GM12872 (cell line): ENCODE data around the gene NLE1.

ENCODE experiments used
- TF ChIP-seq, protein P1 (sequence below): IDR thresholded peaks from 3 replicates; pipeline ENCODE4 v1.5.1; 2011; ENCODE audit warnings: low read depth, mild to moderate bottlenecking, low read length, moderate library complexity; ENCODE audit not compliant: insufficient read depth

NLE1 gene

GRCh38 chr17:35141681-35142466 lies at the start of gene NLE1:
TSS of gene NLE1 (minus strand) at chr17:35142303. CDS start at chr17:35142275, 28 bp downstream.
- TF ChIP-seq, protein P1, sequence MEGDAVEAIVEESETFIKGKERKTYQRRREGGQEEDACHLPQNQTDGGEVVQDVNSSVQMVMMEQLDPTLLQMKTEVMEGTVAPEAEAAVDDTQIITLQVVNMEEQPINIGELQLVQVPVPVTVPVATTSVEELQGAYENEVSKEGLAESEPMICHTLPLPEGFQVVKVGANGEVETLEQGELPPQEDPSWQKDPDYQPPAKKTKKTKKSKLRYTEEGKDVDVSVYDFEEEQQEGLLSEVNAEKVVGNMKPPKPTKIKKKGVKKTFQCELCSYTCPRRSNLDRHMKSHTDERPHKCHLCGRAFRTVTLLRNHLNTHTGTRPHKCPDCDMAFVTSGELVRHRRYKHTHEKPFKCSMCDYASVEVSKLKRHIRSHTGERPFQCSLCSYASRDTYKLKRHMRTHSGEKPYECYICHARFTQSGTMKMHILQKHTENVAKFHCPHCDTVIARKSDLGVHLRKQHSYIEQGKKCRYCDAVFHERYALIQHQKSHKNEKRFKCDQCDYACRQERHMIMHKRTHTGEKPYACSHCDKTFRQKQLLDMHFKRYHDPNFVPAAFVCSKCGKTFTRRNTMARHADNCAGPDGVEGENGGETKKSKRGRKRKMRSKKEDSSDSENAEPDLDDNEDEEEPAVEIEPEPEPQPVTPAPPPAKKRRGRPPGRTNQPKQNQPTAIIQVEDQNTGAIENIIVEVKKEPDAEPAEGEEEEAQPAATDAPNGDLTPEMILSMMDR, result peak; percentile 93

DNA sequence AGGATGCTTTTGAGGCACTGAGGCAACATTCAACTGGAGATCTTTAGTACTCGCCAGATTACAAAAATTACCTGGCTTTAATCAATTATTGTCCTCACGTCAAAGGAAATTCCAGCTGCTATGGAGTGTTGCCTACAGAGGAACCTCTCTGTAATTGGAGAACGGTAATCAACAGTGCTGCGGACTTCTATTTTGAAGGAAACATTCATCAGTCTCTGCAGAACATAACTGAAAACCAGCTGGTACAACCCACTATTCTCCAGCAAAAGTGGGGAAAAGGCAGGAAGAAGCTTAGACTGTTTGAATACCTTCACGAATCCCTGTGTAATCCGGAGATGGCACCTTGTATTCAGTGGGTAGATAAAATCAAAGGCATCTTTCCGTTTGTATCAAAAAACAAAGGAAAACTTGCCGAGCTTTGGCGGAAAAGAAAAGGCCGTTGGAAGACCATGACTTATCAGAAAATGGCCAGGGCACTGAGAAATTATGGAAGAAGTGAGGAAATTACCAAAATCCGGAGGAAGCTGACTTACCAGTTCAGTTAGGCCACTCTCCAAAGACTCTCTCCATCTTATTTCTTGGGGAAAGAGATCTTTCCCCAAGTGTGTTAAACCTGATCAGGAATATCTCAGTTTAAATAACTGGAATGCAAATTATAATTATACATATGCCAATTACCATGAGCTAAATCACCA lies 49.0 kb upstream of the NLE1 start:
- TF ChIP-seq, protein P1, result no peak

DNA sequence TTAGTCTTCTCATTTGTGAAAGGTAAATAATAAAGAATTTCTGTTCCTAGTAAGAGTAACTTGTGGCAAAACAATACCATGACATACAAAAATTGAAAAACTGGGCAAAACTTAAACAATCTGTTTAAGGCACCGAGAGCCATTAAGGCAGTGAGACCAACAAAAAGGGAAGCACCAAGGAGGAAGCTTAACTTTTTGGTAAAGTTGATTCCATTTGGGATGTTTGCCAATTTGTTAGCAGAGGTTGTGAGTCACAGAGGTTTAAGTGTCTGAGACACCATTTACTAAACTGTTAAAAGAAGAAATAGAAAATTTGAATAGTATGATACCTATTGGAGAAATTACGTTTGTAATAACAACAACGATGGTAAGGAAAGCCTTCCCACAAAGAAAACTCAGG lies 47.2 kb upstream of the NLE1 start:
- TF ChIP-seq, protein P1, result no peak

DNA sequence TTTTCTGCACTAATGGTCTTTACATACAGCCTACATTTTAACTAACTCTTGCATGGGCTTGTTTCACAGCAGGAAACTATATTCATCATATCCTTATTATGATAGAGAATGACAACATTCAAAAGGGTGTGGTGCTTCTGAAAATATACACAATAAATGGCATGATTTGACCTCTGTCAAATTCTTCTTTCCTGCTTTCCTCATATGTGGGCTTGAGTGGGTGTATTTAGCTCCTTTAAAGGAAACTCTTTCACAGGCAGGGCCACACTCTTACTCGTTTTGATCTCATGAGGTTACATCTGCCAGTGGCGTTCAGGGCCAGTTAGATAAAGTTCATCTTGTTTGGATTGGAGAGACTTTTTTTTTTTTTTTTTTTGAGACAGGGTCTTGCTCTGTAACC lies 46.0 kb upstream of the NLE1 start:
- TF ChIP-seq, protein P1, result no peak

DNA sequence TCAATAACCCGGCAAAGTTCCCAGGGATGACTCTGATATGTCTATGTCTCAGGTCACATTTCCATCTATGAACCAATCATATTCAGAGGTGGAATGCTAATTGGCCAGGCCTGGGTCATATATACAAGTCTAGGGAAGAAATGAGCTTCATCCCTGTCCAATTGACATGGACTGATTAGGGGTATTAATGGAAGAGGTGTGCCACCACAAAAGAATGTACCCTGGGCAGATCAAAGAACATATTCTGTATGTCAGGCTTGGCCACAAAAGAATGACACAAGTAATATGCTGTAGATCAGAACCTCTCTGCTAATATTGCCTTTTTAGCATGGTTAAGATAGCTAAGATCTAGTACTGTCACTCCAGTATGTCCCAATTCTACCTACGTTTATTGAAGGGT lies 45.4 kb upstream of the NLE1 start:
- TF ChIP-seq, protein P1, result no peak

DNA sequence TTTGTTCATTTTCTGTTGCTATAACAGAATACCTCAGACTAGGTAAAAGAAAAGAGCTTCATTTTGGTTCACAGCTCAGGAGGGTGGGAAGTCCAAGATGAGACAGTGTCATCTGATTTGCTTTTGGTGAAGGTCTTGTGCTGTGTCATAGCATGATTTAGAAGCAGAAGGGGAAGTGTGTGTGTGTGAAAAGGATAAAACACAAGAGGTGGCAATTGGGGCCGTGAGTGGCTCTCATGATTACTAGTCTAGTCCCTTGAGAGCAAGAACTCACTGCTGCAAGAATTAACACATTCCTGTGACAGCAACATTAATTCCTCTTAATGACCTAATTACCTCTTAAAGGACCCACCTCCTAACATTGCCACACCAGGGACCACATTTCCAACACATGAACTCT lies 43.7 kb upstream of the NLE1 start:
- TF ChIP-seq, protein P1, result no peak

- TF ChIP-seq, protein P1, result no peak
Observed at GRCh38 chr17:35184274-35184673, 42.2 kb upstream of the NLE1 start.
